ENCODE measurements around the gene SUPT20H. TPM values are rescaled to one million over a fixed set of nuclear protein-coding genes. Genes with fewer than 3 reads are reported as not detected.

SUPT20H gene
- total RNA-seq, 2 donors from 2014 or later: 43.3 to 51.4 TPM

DNA sequence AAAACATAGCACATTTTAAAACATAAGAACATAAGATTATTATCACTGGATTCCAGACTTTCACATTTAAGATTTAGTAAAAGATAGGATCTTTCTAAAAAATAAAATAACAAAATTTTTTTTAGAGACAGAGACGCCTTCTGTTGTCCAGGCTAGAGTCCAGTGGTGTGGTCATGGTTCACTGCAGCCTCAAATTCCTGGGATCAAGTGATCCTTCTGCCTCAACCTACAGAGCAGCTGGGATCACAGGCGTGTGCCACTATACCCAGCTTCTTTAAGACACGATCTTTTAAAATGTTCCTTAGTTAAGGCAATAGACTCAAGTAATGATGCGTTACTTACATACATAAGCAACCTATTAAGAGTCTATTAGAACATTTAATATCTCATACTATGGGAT, 93.1 kb downstream of the SUPT20H start:
- WGBS, 2 donors: 91 to 95% methylated on average over 4 of the region's 4 CpGs
- Histone ChIP-seq H3K27me3 (no peaks in the 10 kb centered on the region), H3K27ac (no peak overlapping the region), H3K4me3 (no peak overlapping the region), H3K36me3 (replicated peaks in 1 of 2; ENCODE audit: insufficient read depth in 1 of 2, low read depth in 2 of 2) (peaks cover 8 to 35% of the 10 kb centered on the region in 2 donors), H3K9me3 (no peaks in the 10 kb centered on the region), H3K4me1 (no peaks in the 10 kb centered on the region)
- DNase-seq (no peak), ATAC-seq (no peak)
- intact Hi-C loops (cut with DNase I): no loop called here
- TF ChIP-seq, protein P1, sequence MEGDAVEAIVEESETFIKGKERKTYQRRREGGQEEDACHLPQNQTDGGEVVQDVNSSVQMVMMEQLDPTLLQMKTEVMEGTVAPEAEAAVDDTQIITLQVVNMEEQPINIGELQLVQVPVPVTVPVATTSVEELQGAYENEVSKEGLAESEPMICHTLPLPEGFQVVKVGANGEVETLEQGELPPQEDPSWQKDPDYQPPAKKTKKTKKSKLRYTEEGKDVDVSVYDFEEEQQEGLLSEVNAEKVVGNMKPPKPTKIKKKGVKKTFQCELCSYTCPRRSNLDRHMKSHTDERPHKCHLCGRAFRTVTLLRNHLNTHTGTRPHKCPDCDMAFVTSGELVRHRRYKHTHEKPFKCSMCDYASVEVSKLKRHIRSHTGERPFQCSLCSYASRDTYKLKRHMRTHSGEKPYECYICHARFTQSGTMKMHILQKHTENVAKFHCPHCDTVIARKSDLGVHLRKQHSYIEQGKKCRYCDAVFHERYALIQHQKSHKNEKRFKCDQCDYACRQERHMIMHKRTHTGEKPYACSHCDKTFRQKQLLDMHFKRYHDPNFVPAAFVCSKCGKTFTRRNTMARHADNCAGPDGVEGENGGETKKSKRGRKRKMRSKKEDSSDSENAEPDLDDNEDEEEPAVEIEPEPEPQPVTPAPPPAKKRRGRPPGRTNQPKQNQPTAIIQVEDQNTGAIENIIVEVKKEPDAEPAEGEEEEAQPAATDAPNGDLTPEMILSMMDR (IDR thresholded peaks at IDR 0.05): no peak
- no peak for TF ChIP-seq POLR2A (IDR thresholded peaks at IDR 0.05)

DNA sequence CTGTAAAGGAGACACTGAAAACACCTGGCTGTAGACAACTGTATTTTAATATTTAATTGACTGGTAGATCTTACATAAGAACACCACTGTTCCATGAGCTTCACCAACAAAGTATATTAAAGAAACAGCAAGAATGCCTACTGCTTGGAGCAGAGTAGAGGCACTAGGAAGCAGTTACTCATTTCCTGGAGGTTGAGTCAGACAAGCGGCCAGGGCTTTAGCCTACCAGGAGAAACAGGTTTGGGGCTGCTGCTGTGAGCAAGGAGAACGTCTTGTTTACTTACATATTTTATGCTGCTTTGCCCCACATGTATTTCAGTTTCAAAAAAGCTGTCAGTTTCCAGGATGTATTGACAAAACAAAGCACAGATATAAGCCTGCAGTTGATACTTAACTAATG, 93.7 kb downstream of the SUPT20H start:
- intact Hi-C loops (cut with DNase I): no loop called here
- peaks cover 7 to 33% of the 10 kb centered on the region in 2 donors for H3K36me3 ChIP-seq (replicated peaks in 1 of 2; ENCODE audit: insufficient read depth in 1 of 2, low read depth in 2 of 2)
- no peaks in the 10 kb centered on the region for H3K27me3 ChIP-seq
- H3K4me3 ChIP-seq: no peak overlapping the region
- DNase-seq (no peak), ATAC-seq (no peak)
- H3K4me1 ChIP-seq: no peaks in the 10 kb centered on the region
- WGBS, 2 donors: 68 to 70% methylated on average over 2 of the region's 2 CpGs
- no peak overlapping the region for H3K27ac ChIP-seq
- TF ChIP-seq POLR2A (IDR thresholded peaks at IDR 0.05): no peak
- TF ChIP-seq, protein P1 (IDR thresholded peaks at IDR 0.05): no peak
- H3K9me3 ChIP-seq: no peaks in the 10 kb centered on the region

DNA sequence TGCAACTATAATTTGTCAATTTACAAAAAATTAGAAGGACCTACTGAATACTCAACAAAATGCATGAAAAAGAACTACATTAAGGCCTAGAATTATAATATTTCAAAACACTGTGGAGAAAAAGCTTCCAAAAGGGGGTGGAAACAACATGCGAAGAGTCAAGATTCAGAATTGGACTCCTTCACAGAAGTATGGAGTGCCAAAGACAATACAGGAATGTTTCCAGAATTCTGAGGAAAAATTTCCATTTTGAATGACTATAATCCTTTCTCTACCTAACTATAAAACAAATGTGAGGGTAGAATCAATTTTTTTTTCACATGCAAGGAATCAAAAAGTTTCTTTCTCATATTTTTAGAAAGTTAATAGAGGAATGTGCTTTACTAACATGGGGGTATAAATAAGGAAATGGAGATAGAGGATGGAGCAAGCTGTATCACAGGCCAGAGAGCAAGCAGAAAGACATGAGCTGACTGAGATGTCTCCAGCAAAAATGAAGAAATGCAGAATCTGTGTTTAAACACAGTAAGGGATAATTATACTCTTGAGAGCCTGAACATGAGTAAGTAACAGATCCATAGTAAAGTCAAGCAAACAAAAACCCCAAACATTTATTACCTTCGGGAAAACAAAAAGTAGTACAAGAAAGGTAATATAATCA, 99.9 kb downstream of the SUPT20H start:
- Histone ChIP-seq H3K27me3 (no peaks in the 10 kb centered on the region), H3K4me3 (no peak overlapping the region), H3K27ac (no peak overlapping the region), H3K4me1 (no peaks in the 10 kb centered on the region), H3K9me3 (no peaks in the 10 kb centered on the region), H3K36me3 (replicated peaks in 1 of 2; ENCODE audit: insufficient read depth in 1 of 2, low read depth in 2 of 2) (peaks cover 0 to 19% of the 10 kb centered on the region in 2 donors)
- intact Hi-C loops (cut with DNase I): no loop called here
- TF ChIP-seq, protein P1 (IDR thresholded peaks at IDR 0.05): no peak
- no peak for TF ChIP-seq POLR2A (IDR thresholded peaks at IDR 0.05)
- WGBS, 2 donors: 95 to 97% methylated on average over 2 of the region's 2 CpGs
- ATAC-seq (no peak), DNase-seq (no peak)

Other genes with a start within 250 kb of the SUPT20H start
- gene RFXAP, start 240.5 kb downstream of the SUPT20H start, total RNA-seq: 1 to 10 TPM in 1 of 2 donors, under 1 TPM in 1; 0.33 to 7.0 TPM
- 1 to 10 TPM; 1.6 to 1.8 TPM for gene SMAD9, start 139.4 kb downstream of the SUPT20H start, total RNA-seq
- gene ALG5, start 60.3 kb downstream of the SUPT20H start, total RNA-seq: 10 to 100 TPM; 35.3 to 46.7 TPM
- 10 to 100 TPM; 20.5 to 48.1 TPM for gene EXOSC8, start 58.9 kb downstream of the SUPT20H start, total RNA-seq
- not detected for gene CSNK1A1L, start 46.0 kb upstream of the SUPT20H start, total RNA-seq

All from body of pancreas (tissue), 4 donors.